GM04504 (cell line): ENCODE data around the gene MYO10.
"Not testable (repeated sequence)": the region's sequence is repeated elsewhere in the genome, so short reads cannot be mapped to it uniquely, and the experiment has no call there.

Experiments
- DNase-seq: peaks from one replicate; pipeline ENCODE4 v3.0.0-alpha.2; 2012; ENCODE audit warnings: low read depth

The MYO10 gene

GRCh38 chr5:16886793-16887345, 49.2 kb downstream of the MYO10 start:
- DNase-seq = no peak

GRCh38 chr5:16886366-16886736, 49.7 kb downstream of the MYO10 start:
- DNase-seq = peak; percentile 83

GRCh38 chr5:16885635-16886365, 50.3 kb downstream of the MYO10 start:
- no peak for DNase-seq

- DNase-seq = no peak
These were observed 51.5 kb downstream of the MYO10 start for GRCh38 chr5:16884595-16884994.

- DNase-seq = no peak
These were observed 52.3 kb downstream of the MYO10 start for GRCh38 chr5:16883806-16884205.

GRCh38 chr5:16883176-16883575, 52.9 kb downstream of the MYO10 start:
- DNase-seq = no peak

GRCh38 chr5:16881251-16881650, 54.8 kb downstream of the MYO10 start:
- DNase-seq = no peak

GRCh38 chr5:16880547-16880946, 55.5 kb downstream of the MYO10 start:
- DNase-seq = no peak

GRCh38 chr5:16879650-16880049, 56.4 kb downstream of the MYO10 start:
- no peak for DNase-seq

GRCh38 chr5:16879191-16879590, 56.9 kb downstream of the MYO10 start:
- no peak for DNase-seq

- no peak for DNase-seq
These were observed 58.7 kb downstream of the MYO10 start for GRCh38 chr5:16877267-16877935.

GRCh38 chr5:16874424-16874823, 61.7 kb downstream of the MYO10 start:
- not testable (repeated sequence) for DNase-seq

- peak; percentile 69 for DNase-seq
These were observed 64.2 kb downstream of the MYO10 start for GRCh38 chr5:16871746-16872339.

GRCh38 chr5:16870878-16871277, 65.2 kb downstream of the MYO10 start:
- DNase-seq = no peak

- no peak for DNase-seq
These were observed 66.0 kb downstream of the MYO10 start for GRCh38 chr5:16869821-16870796.

GRCh38 chr5:16867577-16867953, 68.5 kb downstream of the MYO10 start:
- DNase-seq = no peak

GRCh38 chr5:16866795-16867576, 69.1 kb downstream of the MYO10 start:
- DNase-seq = no peak

GRCh38 chr5:16866273-16866672, 69.8 kb downstream of the MYO10 start:
- DNase-seq = no peak

- DNase-seq = no peak
These were observed 70.9 kb downstream of the MYO10 start for GRCh38 chr5:16865151-16865550.

- no peak for DNase-seq
These were observed 71.4 kb downstream of the MYO10 start for GRCh38 chr5:16864631-16865131.

GRCh38 chr5:16863469-16863946, 72.6 kb downstream of the MYO10 start:
- no peak for DNase-seq
